ENCODE results near the gene CSTPP1.

CSTPP1 gene

GRCh38 chr11:47132981-47133380 lies 196.4 kb downstream of the CSTPP1 start:
- no peaks in the 10 kb centered on the region for H3K27me3 ChIP-seq (ENCODE audit: insufficient read depth, low read depth)
- no peaks in the 10 kb centered on the region for H3K79me2 ChIP-seq (ENCODE audit: insufficient read depth, low read depth)
- H3K9ac ChIP-seq = no peak overlapping the region
- no peaks in the 10 kb centered on the region for H4K20me1 ChIP-seq (ENCODE audit: insufficient read depth)
- no peaks in the 10 kb centered on the region for H3K36me3 ChIP-seq (ENCODE audit: insufficient read depth)
- H3K27ac ChIP-seq = no peak overlapping the region
- TF ChIP-seq CTCF (conservative IDR thresholded peaks at IDR 0.05; ENCODE audit: low read depth, low read length) = no peak
- H3K4me2 ChIP-seq = no peak overlapping the region
- no peak overlapping the region for H3K4me3 ChIP-seq (IDR thresholded peaks at IDR 0.05; ENCODE audit: insufficient read depth, low read depth, low read length)
- no peaks in the 10 kb centered on the region for H3K4me1 ChIP-seq (ENCODE audit: low read depth, poor library complexity, severe bottlenecking)
- H2AFZ ChIP-seq (ENCODE audit: low read depth) = no peak overlapping the region

- Histone ChIP-seq H3K79me2 (ENCODE audit: insufficient read depth, low read depth) (no peaks in the 10 kb centered on the region), H3K27me3 (ENCODE audit: insufficient read depth, low read depth) (no peaks in the 10 kb centered on the region), H3K4me3 (IDR thresholded peaks at IDR 0.05; ENCODE audit: insufficient read depth, low read depth, low read length) (no peak overlapping the region), H4K20me1 (ENCODE audit: insufficient read depth) (no peaks in the 10 kb centered on the region), H3K27ac (no peak overlapping the region), H3K36me3 (ENCODE audit: insufficient read depth) (no peaks in the 10 kb centered on the region), H3K9ac (no peak overlapping the region), H3K4me2 (no peak overlapping the region), H3K4me1 (ENCODE audit: low read depth, poor library complexity, severe bottlenecking) (no peaks in the 10 kb centered on the region), H2AFZ (ENCODE audit: low read depth) (no peak overlapping the region)
- TF ChIP-seq CTCF (conservative IDR thresholded peaks at IDR 0.05; ENCODE audit: low read depth, low read length) = no peak
Measured at GRCh38 chr11:47136327-47136726, 199.8 kb downstream of the CSTPP1 start.

- Histone ChIP-seq H3K27ac (no peak overlapping the region), H2AFZ (ENCODE audit: low read depth) (no peak overlapping the region), H3K4me2 (no peak overlapping the region), H3K9ac (no peak overlapping the region), H3K79me2 (ENCODE audit: insufficient read depth, low read depth) (no peaks in the 10 kb centered on the region), H3K27me3 (ENCODE audit: insufficient read depth, low read depth) (no peaks in the 10 kb centered on the region), H3K4me3 (IDR thresholded peaks at IDR 0.05; ENCODE audit: insufficient read depth, low read depth, low read length) (no peak overlapping the region), H4K20me1 (ENCODE audit: insufficient read depth) (no peaks in the 10 kb centered on the region), H3K36me3 (ENCODE audit: insufficient read depth) (no peaks in the 10 kb centered on the region), H3K4me1 (ENCODE audit: low read depth, poor library complexity, severe bottlenecking) (no peaks in the 10 kb centered on the region)
- TF ChIP-seq CTCF (conservative IDR thresholded peaks at IDR 0.05; ENCODE audit: low read depth, low read length) = no peak
Measured at GRCh38 chr11:47136921-47137320, 200.4 kb downstream of the CSTPP1 start.

GRCh38 chr11:47137476-47137875 lies 200.9 kb downstream of the CSTPP1 start:
- Histone ChIP-seq H3K4me2 (no peak overlapping the region), H3K27me3 (ENCODE audit: insufficient read depth, low read depth) (no peaks in the 10 kb centered on the region), H3K27ac (no peak overlapping the region), H2AFZ (ENCODE audit: low read depth) (no peak overlapping the region), H3K36me3 (ENCODE audit: insufficient read depth) (no peaks in the 10 kb centered on the region), H3K9ac (no peak overlapping the region), H3K4me1 (ENCODE audit: low read depth, poor library complexity, severe bottlenecking) (no peaks in the 10 kb centered on the region), H3K79me2 (ENCODE audit: insufficient read depth, low read depth) (no peaks in the 10 kb centered on the region), H4K20me1 (ENCODE audit: insufficient read depth) (no peaks in the 10 kb centered on the region), H3K4me3 (IDR thresholded peaks at IDR 0.05; ENCODE audit: insufficient read depth, low read depth, low read length) (no peak overlapping the region)
- TF ChIP-seq CTCF (conservative IDR thresholded peaks at IDR 0.05; ENCODE audit: low read depth, low read length) = no peak

GRCh38 chr11:47139878-47140277 lies 203.3 kb downstream of the CSTPP1 start:
- no peaks in the 10 kb centered on the region for H4K20me1 ChIP-seq (ENCODE audit: insufficient read depth)
- no peaks in the 10 kb centered on the region for H3K36me3 ChIP-seq (ENCODE audit: insufficient read depth)
- H3K4me1 ChIP-seq (ENCODE audit: low read depth, poor library complexity, severe bottlenecking) = no peaks in the 10 kb centered on the region
- no peak for TF ChIP-seq CTCF (conservative IDR thresholded peaks at IDR 0.05; ENCODE audit: low read depth, low read length)
- H3K9ac ChIP-seq = no peak overlapping the region
- no peak overlapping the region for H2AFZ ChIP-seq (ENCODE audit: low read depth)
- no peak overlapping the region for H3K4me2 ChIP-seq
- no peak overlapping the region for H3K4me3 ChIP-seq (IDR thresholded peaks at IDR 0.05; ENCODE audit: insufficient read depth, low read depth, low read length)
- no peaks in the 10 kb centered on the region for H3K79me2 ChIP-seq (ENCODE audit: insufficient read depth, low read depth)
- H3K27ac ChIP-seq = no peak overlapping the region
- H3K27me3 ChIP-seq (ENCODE audit: insufficient read depth, low read depth) = no peaks in the 10 kb centered on the region

All from KMS-11 (cell line).